NCI-H1417 treated with DMSO at 0.1 percent for 48 hours (cell line): Measurements from ENCODE around the gene ATP10A.
"Not testable (repeated sequence)": the region's sequence is repeated elsewhere in the genome, so short reads cannot be mapped to it uniquely, and the experiment has no call there.

Source experiments
- DNase-seq: peaks from one replicate; lab custom pipeline; 2025; lab: John Stamatoyannopoulos, UW

Gene ATP10A

DNA sequence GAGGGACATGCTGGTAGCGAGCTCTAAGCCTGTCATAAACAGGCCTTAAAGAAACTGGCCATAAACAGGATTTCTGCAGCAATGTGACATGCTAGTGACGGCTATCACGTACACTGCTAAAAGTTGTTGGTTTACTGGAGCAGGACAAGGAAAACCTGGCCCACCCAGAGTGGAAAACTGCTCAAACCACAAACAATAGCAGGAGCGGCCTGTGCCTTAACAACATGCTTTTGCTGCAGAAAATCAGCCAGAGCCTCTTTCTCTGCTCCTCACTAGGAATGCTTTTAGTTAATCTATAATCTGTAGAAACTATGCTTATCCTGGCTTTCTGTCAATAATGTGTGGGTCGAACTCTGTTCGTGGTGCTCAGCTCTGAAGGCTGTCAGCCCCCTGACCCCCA lies 221.4 kb downstream of the ATP10A start:
- no peak for DNase-seq

DNA sequence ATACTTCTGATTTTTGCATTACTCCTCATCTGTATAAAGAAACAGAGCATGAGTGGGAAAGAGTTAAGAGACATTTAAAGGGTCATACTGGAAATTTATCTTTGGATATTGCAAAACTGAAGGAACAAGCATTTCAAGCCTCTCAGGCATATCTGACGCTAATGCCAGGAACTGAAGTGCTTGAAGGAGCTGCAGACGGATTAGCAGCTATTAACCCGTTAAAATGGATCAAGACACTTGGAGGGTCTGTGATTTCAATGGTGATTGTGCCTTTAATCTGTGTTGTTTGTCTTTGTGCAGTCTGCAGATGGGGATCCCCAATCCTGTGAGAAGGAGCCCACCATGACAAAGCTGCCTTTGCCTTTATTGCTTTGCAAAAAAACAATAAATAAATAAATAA lies 221.8 kb downstream of the ATP10A start:
- DNase-seq, result no peak

DNA sequence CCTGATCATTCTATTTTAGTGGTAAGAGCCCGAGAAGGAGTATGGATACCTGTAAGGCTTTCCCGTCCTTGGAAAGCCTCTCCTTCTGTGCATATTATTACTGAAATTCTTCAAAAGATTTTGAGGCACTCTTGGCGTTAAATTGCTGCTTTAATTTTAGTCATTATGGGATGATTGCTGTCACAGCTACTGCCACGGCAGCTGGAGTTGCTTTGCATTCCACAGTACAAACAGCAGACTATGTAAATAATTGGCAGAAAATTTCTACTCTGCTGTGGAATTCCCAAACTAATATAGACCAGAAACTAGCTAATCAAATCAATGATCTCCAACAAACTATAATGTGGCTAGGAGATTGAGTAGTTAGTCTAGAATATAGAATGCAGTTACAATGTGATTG lies 222.2 kb downstream of the ATP10A start:
- not testable (repeated sequence) for DNase-seq

DNA sequence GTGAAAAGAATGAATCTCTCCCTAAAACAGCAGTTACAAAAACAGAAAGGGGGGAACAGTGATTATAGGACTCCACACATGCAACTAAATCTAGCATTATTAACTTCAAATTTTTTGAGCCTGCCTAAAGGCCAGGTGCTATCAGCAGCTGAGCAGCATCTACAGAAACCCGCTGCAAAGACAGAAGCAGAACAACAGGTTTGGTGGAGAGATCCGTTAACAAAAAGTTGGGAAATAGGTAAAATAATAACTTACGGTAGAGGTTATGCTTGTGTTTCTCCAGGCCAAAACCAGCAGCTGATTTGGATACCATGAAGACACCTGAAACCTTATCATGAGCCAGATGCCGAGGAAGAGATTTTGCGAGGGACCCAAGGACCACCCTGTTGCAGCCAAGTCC lies 222.7 kb downstream of the ATP10A start:
- no peak for DNase-seq

DNA sequence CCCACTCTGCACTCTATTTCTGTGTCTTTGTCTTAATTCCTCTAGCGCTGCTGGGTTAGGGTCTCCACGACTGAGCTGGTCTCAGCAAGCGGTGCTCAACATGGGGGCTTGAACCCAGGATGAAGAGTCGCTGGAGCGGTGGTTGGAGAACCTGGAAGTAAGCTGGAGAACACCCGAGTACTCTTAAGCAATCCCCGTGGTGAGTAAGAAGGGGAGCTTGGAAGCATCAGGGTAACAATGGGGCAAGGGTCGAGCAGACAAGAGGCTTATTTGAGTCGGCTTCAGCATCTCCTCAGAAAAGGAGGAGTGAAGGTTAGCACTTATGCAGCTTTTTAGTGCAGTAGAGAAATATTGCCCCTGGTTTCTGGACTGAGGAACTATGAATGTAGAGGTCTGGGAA lies 226.6 kb downstream of the ATP10A start:
- not testable (repeated sequence) for DNase-seq

DNA sequence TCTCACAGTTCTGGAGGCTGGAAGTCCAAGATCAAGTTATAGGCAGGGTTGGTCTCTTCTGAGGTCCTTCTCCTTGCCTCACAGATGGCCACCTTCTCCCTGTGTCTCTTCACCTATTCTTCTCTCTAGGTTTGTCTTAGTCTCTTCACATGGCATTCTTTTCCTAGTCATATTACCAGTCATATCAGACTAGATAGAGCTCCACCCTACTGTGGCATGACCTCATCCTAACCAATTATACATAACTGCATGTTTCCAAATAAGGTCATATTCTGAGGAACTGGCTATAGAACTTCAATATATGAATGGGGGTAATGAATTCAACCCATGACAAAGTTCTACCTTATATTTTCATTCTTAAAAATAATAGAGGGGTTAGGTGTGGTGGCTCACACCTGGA lies 227.9 kb downstream of the ATP10A start:
- no peak for DNase-seq

DNA sequence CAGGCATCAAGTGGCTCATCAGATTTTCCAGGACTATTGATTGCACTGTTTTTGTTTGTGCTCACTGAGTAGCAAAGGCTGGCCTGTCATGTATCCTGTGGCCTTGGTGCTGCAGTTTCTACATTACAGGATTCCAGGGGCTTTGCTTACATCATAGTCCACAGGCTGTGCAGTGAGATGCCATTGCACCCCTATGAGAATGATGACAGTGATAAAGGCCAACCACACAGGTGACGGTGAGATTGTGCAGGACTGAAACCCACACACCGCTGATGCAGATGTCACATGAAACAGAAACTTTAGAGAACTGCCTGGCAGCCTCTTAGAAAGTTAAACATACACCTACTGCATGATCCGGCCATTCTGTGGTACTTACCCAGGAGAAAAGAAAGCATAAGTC lies 229.3 kb downstream of the ATP10A start:
- no peak for DNase-seq

DNA sequence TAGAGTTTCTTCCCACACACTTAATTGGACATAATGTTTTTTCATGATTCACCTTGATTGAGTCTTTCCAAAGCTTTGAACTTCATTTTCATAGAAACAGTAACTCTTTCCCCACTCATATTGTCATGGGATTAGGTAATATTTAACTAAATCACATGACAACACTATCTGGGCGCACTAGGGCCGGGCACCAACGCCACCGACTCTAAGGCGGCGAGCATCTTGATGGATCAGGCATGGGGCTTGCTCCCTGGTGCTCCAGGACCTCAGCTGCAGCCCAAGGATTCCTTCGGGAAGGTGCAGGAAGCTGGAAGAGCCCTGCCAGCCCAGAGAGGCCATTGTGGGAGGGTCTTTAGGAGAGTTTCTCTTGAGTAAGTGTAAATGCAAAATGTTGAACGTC lies 231.2 kb downstream of the ATP10A start:
- DNase-seq, result no peak
